Activated naive CD4-positive, alpha-beta T cell treated with Interleukin-2 at 50 U/mL for 16 hours (primary cell): ENCODE data around the gene SLC3A2.
A peak's percentile ranks its signal among the peaks of the same experiment; 100 is the strongest.
"Not testable (repeated sequence)": the region's sequence is repeated elsewhere in the genome, so short reads cannot be mapped to it uniquely, and the experiment has no call there.

Experiments used
- DNase-seq: peaks from one replicate; pipeline ENCODE4 v3.0.0-alpha.2; 2020

Gene SLC3A2

DNA sequence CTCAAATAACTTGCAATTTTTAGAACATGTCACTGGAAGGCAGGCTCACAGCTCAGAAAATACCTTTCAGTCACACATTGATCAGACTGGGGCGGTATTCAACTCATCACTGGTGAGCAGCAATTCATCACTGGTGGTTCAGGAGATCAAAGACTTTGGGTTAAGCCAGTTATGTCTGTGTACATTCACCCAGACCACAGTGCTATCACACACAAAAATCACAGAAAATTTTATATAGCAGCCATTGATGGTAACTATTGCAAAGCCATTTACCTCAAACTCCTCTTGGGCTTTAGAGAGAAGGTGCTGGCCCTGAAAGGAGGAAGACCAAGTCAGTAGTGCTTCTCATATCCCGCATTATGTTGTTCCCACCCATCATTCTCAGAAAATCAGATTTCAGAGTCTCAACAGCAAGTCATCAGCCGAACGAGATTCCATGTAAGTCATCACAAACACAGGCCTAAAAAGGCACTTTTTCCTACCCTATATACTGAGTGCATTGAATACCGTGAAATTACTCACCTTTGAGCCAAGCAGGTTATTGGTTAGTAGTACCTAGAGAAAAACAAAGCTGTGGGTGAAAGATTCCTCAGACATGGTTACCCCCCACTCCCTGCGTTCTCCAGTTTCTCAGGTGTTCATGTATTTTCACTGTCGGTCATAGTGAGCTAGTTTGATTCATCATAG, 27.3 kb upstream of the SLC3A2 start:
- DNase-seq: peak; percentile 41

DNA sequence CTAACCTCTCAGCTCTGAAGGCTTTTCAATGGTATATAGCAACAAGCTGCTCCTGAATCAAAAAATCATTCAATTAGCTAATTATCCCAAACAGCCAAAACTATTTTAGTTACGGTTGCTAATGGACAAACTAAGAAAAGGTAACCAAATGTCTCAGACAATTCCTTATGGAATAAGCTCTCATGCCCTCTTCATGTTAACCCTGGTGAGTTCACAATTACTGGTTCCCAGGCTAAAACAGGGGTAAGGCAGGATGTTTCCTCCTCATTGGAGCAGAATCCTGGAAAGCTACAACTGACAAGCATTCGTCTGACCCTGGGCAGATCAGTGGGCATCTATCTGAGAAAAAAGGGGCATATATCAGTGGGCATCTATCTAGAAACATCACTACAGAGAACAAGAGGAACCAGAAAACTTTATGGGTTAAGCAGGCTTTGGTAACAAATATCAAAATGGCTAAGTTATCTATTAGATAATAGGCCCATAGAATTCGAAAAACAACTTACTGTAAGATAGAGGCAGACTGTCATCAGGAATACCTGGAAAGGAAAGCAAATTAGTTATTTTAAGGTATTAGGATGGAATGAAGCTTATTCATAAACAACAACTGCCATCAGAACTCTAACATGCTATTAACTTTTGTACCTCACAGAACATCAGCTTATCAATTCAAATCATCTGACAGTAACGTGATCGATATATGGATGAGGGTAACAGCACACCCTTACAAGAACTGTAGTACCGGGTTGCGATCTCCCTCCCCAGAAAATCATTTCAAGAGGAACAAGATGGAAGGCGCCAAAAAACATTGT, 26.5 kb upstream of the SLC3A2 start:
- DNase-seq: no peak

DNA sequence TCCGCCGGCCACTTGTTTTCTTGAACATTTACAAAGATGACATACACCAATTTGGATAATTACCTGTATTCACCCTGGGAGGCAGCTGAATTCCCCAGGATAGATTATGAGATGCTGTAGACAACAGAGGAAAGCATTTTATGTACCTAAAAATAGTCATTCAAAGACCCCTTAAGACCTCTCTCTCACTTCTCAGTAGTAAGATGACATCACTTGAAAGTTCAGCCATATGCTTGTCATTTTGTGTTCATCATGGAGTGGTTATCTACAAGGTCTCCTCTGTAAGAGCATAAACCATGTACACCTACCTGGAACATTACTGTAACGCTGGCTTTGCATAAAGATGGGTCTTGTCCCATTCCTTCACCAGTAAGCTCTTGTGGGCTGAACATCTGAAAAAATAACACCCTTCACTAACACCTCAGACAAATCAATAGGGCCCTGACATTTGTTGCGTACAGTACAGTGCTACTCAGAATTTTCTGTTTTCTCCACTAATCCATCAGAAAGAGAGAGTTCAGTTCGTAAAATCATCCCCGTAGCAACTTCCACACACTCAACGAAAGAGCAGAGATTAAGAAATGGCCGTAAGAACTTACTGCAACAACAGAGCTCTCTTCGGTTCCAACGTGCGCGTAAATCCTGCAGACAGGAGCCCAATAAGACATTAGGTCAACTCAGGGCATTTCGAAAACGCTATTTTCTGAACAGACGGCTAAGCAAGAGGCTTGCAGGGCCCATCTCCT, 25.7 kb upstream of the SLC3A2 start:
- no peak for DNase-seq

DNA sequence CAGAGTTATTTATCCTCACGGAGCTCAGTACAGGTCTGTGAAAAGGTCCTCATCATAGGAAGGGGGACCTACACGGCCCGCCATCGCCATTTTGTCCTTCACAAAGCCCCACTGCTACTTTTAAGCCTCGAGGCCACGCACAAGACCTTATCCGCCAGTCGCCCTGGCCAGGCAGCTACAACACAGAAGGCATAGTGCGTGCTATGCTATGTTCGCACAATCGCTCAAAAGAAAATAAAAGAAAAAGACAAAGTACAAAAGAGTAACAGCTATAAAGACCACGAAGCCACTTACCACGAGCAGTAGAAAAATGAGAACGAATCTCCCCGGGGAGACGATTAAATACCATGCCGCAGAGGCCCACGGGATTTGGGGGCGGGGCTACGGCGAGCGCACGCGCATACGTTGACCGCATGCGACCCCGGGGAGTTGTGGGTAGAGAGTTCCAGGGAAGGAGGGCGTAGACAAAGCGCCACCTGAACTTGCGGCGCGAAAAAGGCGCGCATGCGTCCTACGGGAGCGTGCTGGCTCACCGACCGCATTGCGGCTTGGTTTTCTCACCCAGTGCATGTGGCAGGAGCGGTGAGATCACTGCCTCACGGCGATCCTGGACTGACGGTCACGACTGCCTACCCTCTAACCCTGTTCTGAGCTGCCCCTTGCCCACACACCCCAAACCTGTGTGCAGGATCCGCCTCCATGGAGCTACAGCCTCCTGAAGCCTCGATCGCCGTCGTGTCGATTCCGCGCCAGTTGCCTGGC, 24.9 kb upstream of the SLC3A2 start:
- peak; percentile 98 for DNase-seq

DNA sequence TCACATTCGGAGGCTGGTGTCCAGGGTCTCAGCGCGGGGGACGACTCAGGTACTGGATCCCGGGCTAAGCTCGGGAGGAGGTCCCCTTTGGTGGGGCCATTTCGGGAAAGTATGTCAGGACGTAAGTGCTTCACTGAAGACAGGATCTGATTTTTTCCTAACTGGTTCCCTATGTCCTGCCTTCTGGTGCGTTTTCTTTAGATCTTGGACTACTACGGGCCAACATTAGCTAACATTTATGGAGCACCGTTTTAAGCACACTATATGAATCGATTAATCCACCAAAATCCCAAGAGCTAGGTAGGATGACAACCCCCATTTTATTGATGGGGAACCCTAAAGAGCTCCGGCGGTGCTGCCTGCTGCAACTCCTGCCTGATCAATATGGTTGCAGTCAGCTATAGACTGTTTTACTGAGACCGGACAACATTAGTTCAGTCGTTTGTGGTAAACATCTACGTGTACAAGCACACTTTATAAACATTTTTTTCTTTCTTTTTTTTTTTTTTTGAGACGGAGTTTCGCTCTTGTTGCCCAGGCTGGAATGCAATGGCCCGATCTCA, 24.3 kb upstream of the SLC3A2 start:
- no peak for DNase-seq

DNA sequence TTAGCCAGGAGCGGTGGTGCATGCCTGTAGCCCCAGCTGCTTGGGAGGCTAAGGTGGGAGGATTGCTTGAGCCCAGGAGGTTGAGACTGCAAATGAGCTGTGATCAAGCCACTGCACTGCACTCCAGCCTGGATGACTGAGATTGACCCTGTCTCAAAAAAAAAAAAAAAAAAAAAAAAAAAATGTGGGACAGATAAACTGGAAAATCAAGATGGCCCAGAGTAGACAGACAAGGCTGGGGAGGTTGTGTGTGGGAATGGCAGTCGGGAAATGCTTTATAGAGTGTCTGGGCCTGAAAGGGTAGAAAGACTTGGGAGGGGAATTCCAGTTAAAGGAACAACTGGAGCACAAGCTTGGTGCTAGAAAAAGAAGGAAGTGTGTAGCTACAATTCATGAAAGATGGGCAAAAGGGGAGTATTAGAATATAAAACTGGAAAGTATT, 23.1 kb upstream of the SLC3A2 start:
- DNase-seq: no peak

DNA sequence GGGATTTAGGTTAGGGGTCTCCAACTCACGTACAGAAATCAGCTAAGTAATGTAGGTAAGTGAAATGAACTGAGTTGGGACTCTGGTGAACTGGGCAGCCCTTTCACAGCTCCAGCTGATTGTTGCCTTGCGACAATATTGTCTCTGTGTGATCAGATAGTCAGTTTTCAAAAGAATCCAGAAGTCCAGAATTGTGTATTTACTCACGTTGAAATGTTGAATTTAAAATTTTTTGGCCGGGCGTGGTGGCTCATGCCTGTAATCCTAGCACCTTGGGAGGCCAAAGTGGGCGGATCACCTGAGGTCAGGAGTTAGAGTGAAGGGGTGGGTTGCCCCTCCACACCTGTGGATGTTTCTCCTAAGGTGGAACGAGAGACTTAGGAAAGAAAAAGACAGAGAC, 22.5 kb upstream of the SLC3A2 start:
- DNase-seq: no peak

DNA sequence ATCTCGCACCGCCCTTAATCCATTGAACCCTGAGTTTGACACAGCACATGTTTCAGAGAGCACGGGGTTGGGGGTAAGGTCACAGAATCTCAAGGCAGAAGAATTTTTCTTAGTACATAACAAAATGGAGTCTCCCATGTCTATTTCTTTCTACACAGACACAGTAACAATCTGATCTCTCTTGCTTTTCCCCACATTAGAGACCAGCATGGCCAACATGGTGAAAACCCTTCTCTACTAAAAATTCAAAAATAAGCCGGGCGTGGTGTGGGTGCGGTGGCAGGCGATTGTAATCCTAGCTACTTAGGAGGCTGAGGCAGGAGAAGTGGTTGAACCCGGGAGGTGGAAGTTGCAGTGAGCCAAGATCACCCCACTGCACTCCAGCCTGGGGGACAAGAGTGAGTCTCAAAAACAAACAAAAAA, 21.4 kb upstream of the SLC3A2 start:
- not testable (repeated sequence) for DNase-seq

DNA sequence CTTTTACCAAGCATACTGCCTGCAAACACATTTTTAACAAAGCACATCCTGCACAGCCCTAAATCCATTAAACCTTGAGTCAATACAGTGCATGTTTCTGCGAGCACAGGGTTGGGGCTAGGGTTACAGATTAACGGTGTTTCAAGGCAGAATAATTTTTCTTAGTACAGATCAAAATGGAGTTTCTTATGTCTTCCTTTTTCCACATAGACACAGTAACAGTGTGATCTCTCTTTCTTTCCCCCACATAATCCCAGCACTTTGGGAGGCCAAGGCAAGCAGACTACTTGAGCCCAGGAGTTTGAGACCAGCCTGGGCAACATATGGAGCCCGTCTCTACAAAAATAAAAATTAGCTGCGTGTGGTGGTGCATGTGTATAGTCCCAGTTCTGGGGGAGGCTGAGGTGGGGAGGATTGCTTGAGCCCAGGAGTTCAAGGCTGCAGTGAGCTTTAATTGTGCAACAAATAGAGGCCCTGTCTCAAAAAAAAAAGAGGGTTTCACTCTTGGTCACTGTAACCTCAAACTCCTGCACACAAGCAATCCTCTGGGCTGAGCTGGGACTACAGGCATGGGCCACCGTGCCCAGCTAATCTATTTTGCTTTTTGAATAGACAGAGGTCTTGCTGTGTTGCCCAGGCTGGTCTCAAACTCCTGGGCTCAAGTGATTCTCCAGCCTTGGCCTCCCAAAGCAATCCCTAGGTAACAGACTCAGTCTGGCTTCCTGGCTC, 19.7 kb upstream of the SLC3A2 start:
- DNase-seq: no peak

DNA sequence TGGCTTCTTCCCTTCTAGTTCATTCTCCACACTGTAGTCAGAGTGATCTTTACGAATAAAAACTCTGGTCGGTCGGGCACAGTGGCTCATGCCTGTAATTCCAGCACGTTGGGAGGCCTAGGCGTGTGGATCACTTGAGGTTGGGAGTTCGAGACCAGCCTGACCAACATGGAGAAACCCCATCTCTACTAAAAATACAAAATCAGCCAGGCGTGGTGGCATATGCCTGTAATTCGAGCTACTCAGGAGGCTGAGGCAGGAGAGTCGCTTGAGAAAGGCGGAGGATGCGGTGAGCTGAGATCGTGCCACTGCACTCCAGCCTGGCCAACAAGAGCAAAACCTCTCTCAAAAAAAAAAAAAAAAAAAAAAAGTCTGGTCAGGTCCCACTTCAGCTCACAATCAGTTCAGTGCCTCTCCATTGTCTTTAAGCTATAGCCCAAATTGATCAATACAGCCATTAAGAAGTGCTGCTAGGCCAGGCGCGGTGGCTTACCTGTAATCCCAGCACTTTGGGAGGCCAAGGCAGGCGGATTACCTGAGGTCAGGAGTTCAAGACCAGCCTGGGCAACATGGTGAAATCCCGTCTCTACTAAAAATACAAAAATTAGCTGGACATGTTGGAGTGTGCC, 19.0 kb upstream of the SLC3A2 start:
- DNase-seq: not testable (repeated sequence)

DNA sequence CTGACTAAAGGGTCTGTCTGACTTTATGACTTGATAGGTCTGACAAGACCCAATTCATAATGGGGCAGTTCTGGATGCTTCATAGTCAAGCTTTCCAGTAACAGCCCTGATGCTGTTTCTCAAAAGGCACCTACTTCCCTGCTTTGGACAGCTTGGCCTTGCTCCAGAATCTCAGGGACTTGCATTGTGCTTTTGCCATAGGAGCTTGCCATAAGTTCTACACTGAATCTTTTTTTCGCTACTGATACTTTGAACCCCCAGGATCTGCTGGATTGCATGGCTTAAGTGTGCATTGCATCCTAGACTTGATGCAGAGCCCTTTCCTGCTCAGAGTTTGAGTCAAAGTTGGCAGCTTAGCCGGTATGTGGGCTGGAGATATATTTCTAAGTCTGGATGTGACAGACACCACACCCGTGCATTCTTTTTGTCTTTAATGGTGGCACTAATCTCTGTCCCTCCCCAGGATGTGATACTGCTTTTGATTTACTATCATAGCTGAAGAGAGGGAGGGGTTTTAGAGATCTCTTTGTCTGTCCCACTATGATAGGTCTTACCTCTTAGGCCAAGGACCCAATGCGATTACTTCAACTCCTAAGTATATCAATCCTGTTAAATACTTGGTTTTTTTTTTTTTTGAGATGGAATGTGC, 16.9 kb upstream of the SLC3A2 start:
- no peak for DNase-seq

DNA sequence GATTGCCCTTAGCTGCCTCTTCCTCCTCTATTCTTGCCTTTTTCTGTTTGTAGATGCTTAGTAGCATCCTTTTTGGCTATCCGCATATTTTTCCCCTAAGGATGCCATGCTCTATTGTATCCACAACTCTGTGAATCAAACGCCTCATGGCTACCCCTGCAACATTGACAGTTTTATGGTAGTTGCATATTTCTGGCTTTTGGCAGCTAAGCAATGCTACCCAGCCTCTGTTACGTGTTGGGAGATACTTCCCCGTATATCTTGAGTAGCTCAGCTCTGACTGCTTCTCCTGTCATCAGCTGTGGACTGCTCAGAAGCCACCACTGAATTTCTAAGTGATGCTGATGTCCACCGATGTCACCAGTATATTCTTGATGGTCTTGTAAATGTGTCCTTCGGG, 15.1 kb upstream of the SLC3A2 start:
- DNase-seq: no peak

DNA sequence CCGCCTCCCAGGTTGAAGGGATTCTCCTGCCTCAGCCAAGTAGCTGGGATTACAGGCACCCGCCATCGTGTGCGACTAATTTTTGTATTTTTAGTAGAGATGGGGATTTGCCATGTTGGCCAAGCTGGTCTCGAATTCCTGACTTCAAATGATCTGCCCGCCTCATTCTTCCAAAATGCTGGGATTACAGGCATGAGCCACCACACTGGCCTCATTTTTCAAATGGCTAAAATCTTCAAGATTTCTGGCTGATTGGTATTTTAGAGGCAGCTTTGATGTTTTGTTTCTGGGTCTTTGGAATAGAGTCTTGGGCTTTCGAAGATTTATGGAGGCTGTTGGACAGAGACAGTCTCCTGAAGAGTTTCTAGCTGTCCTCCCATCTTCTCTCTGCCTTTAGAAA, 5.8 kb upstream of the SLC3A2 start:
- no peak for DNase-seq

DNA sequence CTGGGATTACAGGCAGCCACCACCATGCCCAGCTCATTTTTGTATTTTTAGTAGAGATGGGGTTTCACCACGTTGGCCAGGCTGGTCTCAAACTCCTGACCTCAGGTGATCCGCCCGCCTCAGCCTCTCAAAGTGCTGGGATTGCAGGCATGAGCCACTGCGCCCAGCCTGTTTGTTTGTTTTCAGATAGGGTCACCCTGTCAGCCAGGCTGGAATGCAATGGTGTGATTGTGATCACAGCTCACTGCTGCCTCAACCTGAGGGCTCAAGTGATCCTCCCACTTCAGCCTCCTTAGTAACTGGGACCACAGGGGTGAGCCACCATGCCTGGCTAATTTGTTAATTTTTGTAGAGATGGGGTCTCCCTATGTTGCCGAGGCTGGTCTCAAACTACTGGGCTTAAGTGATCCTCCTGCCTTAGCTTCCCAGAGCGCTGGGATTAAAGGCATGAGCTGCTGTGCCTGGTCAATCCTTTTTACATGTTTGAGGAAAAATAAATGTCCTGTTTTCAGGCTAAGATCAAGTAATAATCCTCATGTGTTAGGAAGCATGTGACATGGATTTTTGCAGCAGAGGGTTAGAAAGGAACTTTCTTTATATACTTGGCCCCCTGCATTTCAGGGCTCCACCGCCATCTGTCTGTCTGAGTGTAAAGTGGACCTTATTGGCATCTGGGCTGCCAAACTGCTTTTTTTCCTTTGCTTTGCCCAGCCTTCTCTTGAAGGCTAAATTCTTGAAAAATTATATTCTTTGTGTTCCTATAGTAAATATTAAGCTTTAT, 4.8 kb upstream of the SLC3A2 start:
- DNase-seq: no peak

DNA sequence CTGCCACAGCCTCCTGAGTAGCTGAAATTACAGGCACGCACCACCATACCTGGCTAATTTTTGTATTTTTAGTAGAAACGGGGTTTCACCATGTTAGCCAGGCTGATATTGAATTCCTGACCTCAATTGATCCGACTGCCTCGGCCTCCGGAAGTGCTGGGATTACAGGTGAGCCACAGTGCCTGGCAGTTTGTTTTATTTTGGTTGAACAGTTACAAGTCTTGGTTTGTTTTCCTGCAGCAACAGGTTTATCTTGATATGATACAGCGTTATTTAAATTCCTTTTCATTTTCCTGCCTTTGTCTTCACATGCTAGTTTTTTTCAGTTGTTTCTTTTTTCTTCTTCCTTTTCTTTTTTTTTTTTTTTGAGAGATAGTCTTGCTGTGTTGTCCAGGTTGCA, 4.0 kb upstream of the SLC3A2 start:
- no peak for DNase-seq

DNA sequence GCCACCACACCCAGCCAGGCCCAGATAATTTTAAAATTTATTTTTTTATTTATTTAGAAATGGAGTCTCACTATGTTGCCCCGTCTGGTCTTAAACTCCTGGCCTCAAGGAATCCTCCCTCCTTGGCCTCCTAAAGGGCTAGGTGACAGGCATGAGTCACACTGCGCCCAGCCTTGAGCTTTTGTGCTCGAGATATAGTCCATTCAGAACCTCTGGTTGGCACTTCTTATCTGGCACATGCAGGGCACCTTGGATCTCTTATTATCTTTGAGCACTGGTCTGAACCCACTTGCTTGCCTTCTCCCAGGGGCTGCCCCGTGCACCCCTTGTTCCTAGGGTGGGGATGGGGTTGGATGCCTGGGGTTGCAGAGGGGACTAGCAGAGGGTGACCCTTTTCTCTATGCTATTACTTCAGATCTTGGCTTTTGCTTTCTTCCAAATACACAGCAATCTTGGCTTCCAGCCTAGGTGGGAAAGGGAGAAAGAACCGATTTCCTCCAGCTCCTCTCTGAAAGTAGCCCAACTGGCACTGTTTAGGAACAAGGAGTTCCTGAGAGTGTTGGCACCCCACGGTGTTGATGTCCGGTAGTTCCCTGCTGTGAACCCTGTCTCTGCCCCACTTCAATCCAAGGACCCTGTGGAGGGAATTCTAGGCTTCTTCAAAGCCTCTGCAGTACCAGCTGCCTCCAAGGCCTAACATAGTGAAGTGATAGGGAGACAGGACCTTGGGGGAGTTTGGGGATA, 1.3 kb upstream of the SLC3A2 start:
- DNase-seq: no peak

DNA sequence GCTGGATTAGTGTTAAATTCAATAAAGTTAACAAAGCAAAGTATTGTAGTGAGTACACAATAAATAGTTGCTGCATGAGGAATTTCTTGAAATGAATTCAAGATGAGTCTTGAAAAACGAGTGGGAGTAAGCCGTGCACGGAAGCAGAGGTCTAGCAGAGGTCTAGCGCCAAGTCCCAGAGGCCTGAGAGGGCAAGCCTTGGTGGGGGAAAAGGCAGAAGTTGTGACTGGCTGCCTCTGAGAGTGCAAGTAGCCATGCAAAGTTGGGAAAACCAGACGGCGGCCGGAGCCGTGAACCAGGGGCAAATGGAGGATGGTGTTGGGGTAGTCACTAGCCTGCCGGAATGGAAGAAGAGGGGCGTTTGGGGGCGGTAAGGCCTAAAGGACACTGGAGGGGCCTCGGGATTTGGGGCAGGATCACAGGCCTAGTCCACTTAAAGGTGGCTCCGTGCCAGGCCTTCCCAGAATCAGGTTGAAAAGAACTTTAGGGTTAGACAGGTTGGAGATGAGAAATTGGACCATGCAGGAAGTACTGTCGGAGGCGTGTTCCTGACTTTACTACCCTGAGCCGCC, 379 bp upstream of the SLC3A2 start:
- DNase-seq: peak; percentile 58

DNA sequence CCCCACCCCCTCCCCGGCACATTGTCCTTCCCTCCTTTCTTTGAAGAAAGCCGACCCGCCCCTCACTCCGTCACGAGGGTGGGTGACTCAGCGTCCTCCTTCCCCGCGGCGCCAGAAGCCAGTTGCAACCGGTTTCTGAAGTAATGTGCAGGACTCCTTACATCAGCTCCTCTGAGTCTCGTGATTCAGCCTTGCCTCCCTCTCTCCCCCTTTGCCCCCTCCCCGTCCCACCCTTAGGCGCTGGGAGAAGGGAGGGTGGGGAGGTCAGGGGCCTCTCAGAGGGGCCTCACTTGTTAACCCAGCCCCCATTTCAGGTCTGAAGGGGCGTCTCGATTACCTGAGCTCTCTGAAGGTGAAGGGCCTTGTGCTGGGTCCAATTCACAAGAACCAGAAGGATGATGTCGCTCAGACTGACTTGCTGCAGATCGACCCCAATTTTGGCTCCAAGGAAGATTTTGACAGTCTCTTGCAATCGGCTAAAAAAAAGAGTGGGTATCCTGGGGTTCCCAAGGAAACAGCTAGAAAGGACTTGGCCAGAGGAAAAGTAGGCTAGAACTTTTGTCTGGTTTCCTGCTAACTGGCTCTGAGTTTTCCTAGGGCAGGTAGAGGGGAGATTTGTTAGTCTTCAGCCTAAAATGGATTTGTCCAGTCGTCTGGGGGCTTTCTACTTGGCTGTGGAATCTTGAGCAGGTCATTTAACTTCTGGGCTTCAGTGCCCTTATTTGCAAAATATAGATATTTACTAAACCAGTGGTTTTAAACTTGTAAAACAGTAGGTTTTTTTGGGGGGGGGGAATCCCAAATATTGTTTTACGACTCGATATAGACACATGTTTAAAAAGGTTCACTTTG, 1.1 kb downstream of the SLC3A2 start:
- peak; percentile 97 for DNase-seq
